ENCODE results near the gene AKR1B15.

Gene AKR1B15

GRCh38 chr7:134605978-134606923 is 57.3 kb downstream of the AKR1B15 start:
- H3K27ac ChIP-seq = no peak overlapping the region
- DNase-seq (ENCODE audit: low read depth, low spot score) = no peak

GRCh38 chr7:134611611-134612151 is 62.8 kb downstream of the AKR1B15 start:
- DNase-seq (ENCODE audit: low read depth, low spot score) = no peak
- H3K27ac ChIP-seq = no peak overlapping the region

- DNase-seq (ENCODE audit: low read depth, low spot score) = no peak
Observed at GRCh38 chr7:134612197-134612596, 63.3 kb downstream of the AKR1B15 start.

GRCh38 chr7:134613623-134614347 is 64.9 kb downstream of the AKR1B15 start:
- H3K27ac ChIP-seq = peak overlapping the region; percentile 98
- DNase-seq (ENCODE audit: low read depth, low spot score) = peak; percentile 96

More at GRCh38 chr7:134612197-134612596, 63.3 kb downstream of the AKR1B15 start:
- H3K27ac ChIP-seq = peak overlapping the region; percentile 98

- no peak overlapping the region for H3K27ac ChIP-seq
- DNase-seq (ENCODE audit: low read depth, low spot score) = no peak
Observed at GRCh38 chr7:134616611-134617010, 67.7 kb downstream of the AKR1B15 start.

- H3K27ac ChIP-seq = peak overlapping the region; percentile 85
- DNase-seq (ENCODE audit: low read depth, low spot score) = peak; percentile 75
Observed at GRCh38 chr7:134618756-134619530, 70.0 kb downstream of the AKR1B15 start.

- DNase-seq (ENCODE audit: low read depth, low spot score) = peak; percentile 95
- H3K27ac ChIP-seq = peak overlapping the region; percentile 85
Observed at GRCh38 chr7:134619627-134620331, 70.9 kb downstream of the AKR1B15 start.

GRCh38 chr7:134622303-134622995 is 73.5 kb downstream of the AKR1B15 start:
- DNase-seq (ENCODE audit: low read depth, low spot score) = no peak
- H3K27ac ChIP-seq = peak overlapping the region; percentile 37

GRCh38 chr7:134623193-134623592 is 74.3 kb downstream of the AKR1B15 start:
- DNase-seq (ENCODE audit: low read depth, low spot score) = peak; percentile 78
- peak overlapping the region; percentile 37 for H3K27ac ChIP-seq

GRCh38 chr7:134625550-134625949 is 76.6 kb downstream of the AKR1B15 start:
- DNase-seq (ENCODE audit: low read depth, low spot score) = peak; percentile 73
- H3K27ac ChIP-seq = peak overlapping the region; percentile 31

- DNase-seq (ENCODE audit: low read depth, low spot score) = no peak
- H3K27ac ChIP-seq = no peak overlapping the region
Observed at GRCh38 chr7:134627109-134627774, 78.3 kb downstream of the AKR1B15 start.

GRCh38 chr7:134627775-134628153 is 78.9 kb downstream of the AKR1B15 start:
- H3K27ac ChIP-seq = no peak overlapping the region
- no peak for DNase-seq (ENCODE audit: low read depth, low spot score)

- H3K27ac ChIP-seq = no peak overlapping the region
- no peak for DNase-seq (ENCODE audit: low read depth, low spot score)
Observed at GRCh38 chr7:134629445-134629844, 80.5 kb downstream of the AKR1B15 start.
